Urinary bladder (tissue), 4 donors: ENCODE measurements around the gene KIAA1958. TPM values are rescaled to one million over a fixed set of nuclear protein-coding genes. Genes with fewer than 3 reads are reported as not detected.

Experiments
- DNase-seq: peaks from one replicate; pipeline ENCODE4 v3.0.0-alpha.2; 2015; ENCODE audit errors: extremely low spot score
- H3K27ac ChIP-seq: one replicate; pipeline ENCODE4 v1.5.1; 2013; ENCODE audit warnings: low read depth, mild to moderate bottlenecking, moderate library complexity
- H3K36me3 ChIP-seq: one replicate; pipeline ENCODE4 v1.6.1; 2013; ENCODE audit warnings: mild to moderate bottlenecking, moderate library complexity; ENCODE audit not compliant: insufficient read depth
- H3K4me1 ChIP-seq: one replicate; pipeline ENCODE4 v1.6.1; 2013; ENCODE audit warnings: mild to moderate bottlenecking, moderate library complexity; ENCODE audit not compliant: insufficient read depth
- H3K4me3 ChIP-seq: one replicate; pipeline ENCODE4 v1.5.1; 2013; ENCODE audit warnings: low read depth, low read length
- WGBS: extraction: QIAGEN DNeasy Blood & Tissue Kit; methylation state at CpG from one replicate; pipeline ENCODE4 v1.1.7; 2013; 5-methylcytosine and 5-hydroxymethylcytosine counted together
- polyA plus RNA-seq: library from polyadenylated mRNA; stranded (reverse); fragments of 200-250 nt; gene quantifications from one replicate; pipeline ENCODE4 v1.2.3, GENCODE V29; 2013
- total RNA-seq: library from RNA; depleted of rRNA; stranded (reverse); fragments of >200 nt; gene quantifications from one replicate; pipeline ENCODE4 v1.2.3, GENCODE V29; 2014
- donor health status: healthy with polysubstance abuse.
- donor health status: healthy.

KIAA1958 gene
- total and polyA plus RNA-seq, 2 donors = 1.3 to 11.3 TPM

GRCh38 chr9:112475318-112475717 lies 11.3 kb upstream of the KIAA1958 start:
- 99% methylated on average over 1 of the region's 1 CpG for WGBS
- no peak for DNase-seq
- Histone ChIP-seq H3K4me1 (no peaks in the 10 kb centered on the region), H3K4me3 (no peak overlapping the region), H3K36me3 (peaks cover 3% of the 10 kb centered on the region), H3K27ac (no peak overlapping the region)

DNA sequence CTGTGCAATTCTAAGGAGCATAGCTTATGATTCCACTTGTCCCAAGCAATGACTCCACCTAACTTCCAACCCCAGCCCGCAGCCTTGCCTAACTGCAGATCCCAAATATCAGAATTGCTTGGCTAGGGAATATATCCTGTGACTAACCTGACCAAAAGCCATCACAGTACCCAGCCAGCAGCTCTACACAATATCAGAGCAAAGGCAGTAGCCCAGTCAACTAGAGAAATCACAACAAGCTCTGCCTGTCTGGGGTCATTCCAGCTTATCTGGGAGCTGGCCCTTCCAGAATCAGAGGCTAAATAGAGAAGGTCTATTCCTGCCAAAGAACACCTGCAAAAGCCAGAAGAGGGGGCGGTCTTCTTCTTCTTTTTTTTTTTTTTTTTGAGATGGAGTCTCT lies 9.3 kb upstream of the KIAA1958 start:
- 97% methylated on average over 2 of the region's 2 CpGs for WGBS
- H3K4me3 ChIP-seq = no peak overlapping the region
- DNase-seq = no peak
- peaks cover 3% of the 10 kb centered on the region for H3K36me3 ChIP-seq
- no peaks in the 10 kb centered on the region for H3K4me1 ChIP-seq
- no peak overlapping the region for H3K27ac ChIP-seq

GRCh38 chr9:112479221-112479620 lies 7.4 kb upstream of the KIAA1958 start:
- Histone ChIP-seq H3K27ac (no peak overlapping the region), H3K36me3 (no peaks in the 10 kb centered on the region), H3K4me1 (no peaks in the 10 kb centered on the region), H3K4me3 (no peak overlapping the region)
- no peak for DNase-seq

DNA sequence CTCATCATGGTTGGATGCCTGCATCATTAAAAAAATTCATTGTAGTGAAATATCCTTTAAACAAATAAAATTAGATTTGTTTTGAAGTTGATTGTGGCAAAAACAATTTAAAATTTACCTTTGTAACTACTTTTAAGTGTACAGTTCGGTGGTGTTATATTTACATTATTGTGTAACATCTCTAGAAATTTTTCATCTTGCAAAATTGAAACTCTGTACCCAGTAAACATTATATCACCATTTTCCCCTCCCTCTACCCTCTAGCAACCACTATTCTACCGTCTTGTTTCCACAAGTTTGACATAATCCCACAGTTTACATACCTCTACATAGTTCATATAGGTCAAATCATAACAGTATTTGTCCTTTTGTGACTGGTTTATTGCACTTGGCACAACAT lies 2.0 kb upstream of the KIAA1958 start:
- no peak for DNase-seq
- 72% methylated on average over 2 of the region's 2 CpGs for WGBS
- H3K27ac ChIP-seq = no peak overlapping the region
- H3K4me1 ChIP-seq = no peaks in the 10 kb centered on the region
- H3K36me3 ChIP-seq = no peaks in the 10 kb centered on the region
- H3K4me3 ChIP-seq = no peak overlapping the region

DNA sequence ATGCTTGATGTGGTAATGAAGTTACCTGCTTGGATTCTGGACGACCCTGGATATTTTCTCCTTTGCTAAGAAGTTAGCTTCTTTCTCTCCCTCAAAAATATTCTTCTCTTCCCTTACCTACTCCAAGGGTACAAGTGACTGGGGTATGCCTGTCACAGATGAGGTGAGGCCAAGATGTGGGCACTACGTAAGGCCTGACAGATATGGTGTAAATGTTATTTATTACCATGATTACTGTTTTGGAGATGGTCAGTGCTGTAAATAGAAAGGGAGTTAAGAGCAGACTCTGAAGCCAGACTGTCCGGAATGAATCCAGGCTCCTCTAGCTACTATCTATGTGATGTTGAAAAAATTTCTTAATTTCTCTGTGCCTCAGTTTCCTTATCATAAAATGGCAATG lies 1.1 kb upstream of the KIAA1958 start:
- Histone ChIP-seq H3K4me3 (no peak overlapping the region), H3K36me3 (no peaks in the 10 kb centered on the region), H3K4me1 (no peaks in the 10 kb centered on the region), H3K27ac (no peak overlapping the region)
- DNase-seq = no peak
- 74% methylated on average over 3 of the region's 3 CpGs for WGBS

DNA sequence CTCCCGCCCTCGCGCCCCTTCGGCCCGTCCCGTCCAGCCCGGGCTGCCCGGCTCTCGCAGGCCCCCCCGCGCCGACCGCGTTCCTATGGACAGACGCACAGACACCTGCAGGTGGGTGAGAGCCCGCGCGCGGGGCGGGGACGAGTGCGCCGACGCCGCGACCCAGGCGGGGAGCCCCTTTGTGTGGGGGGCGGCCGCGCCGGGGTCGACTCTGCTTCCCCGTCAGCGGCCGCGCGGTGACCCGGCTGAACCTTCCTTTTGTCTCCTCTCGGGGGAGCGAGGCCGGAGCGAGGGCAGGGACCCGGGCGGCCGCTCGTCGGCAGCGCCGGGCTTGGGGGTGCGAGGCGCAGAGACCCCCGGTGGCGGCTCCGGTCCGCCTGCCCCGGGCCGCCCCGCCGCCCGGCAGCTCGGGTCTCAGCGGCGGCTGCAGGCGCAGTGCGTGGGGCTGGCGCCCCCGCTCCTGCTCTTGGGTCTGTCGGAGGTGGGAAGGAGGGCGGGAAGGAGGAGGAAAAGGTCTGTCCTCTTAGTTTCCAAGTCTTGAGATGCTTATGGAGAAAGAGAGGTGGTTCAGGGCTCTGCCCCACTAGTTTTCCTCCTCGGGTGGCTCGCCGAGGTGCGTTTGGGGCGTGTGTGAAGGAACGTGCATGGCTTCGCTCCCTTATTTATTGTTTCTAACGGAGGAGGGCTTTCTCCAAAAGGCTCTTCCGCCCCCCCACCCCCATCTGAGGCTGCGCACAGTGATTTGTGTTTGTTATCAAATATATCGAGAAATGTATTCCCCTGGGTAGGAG lies 576 bp downstream of the KIAA1958 start:
- under 1% methylated on average over 80 of the region's 80 CpGs for WGBS
- DNase-seq = no peak
- Histone ChIP-seq H3K4me1 (no peaks in the 10 kb centered on the region), H3K36me3 (no peaks in the 10 kb centered on the region), H3K4me3 (peak overlapping the region; percentile 95), H3K27ac (no peak overlapping the region)

DNA sequence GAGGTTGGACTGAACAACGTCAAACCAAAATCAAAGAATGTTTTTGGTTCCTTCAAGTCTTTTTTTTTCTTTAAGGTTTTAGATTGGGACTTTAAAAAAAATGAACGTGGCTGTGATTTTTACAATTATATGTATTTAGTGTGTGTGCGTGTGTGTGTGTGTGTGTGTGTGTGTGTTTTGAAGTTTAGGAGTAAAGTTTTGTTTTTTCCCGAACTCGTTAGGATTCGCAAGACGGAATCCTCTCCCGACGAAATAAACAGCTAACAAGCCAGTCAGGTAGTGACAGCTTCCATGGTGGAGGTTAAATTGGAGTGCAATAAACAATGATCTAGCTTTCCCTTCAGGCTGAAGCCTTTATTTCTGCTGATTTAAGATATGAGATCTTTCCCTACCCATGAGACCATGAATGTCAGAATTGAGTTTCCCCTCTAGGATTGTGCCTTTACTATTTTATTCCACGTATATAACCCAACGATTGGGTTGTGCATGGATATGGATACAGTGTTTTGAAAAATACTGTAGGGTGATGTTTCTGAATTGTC lies 1.2 kb downstream of the KIAA1958 start:
- Histone ChIP-seq H3K36me3 (no peaks in the 10 kb centered on the region), H3K4me3 (peak overlapping the region; percentile 95), H3K27ac (no peak overlapping the region), H3K4me1 (no peaks in the 10 kb centered on the region)
- WGBS = 17% methylated on average over 11 of the region's 11 CpGs
- no peak for DNase-seq

GRCh38 chr9:112489039-112489546 lies 2.5 kb downstream of the KIAA1958 start:
- H3K36me3 ChIP-seq = no peaks in the 10 kb centered on the region
- H3K27ac ChIP-seq = no peak overlapping the region
- no peaks in the 10 kb centered on the region for H3K4me1 ChIP-seq
- 76% methylated on average over 5 of the region's 5 CpGs for WGBS
- DNase-seq = no peak
- no peak overlapping the region for H3K4me3 ChIP-seq

- WGBS = 74% methylated on average over 4 of the region's 4 CpGs
- Histone ChIP-seq H3K4me3 (no peak overlapping the region), H3K27ac (no peak overlapping the region), H3K4me1 (no peaks in the 10 kb centered on the region), H3K36me3 (no peaks in the 10 kb centered on the region)
- DNase-seq = no peak
Observed at GRCh38 chr9:112489876-112490666, 3.4 kb downstream of the KIAA1958 start.

DNA sequence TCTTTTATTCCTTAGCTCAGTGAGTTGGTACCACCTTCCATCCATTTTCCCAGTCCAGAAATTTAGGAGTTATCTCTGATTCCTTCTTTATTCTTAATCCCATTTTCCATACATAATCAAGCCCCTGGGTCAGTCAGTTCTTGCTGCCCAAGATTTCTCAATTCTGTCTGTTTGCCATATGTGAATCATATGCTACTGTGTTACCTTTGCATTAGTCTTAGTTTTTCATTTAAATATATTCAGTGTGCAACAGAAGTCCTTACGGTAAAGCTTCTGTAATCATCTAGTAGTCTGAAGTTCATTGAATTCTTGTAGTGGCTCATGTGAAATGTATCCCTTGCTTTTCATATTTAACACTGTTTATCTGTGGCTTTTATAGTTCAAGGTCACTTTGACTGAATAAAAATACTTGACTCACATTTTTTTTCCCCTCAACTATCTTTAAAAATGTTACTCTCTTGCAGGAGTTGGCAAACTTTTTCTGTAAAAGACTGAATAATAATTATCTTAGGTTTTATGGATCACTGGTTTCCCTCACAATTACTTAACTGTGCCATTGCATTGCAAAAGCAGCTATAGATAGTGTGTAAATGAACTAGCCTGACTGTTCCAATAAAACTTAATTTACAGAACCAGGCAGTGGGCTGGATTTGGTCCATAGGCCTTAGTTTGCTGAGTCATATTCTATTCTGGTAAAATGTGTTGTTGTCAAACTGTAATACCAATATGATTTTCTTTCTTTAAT lies 6.9 kb downstream of the KIAA1958 start:
- no peaks in the 10 kb centered on the region for H3K36me3 ChIP-seq
- no peak overlapping the region for H3K27ac ChIP-seq
- 93% methylated on average over 1 of the region's 1 CpG for WGBS
- no peak for DNase-seq
- H3K4me1 ChIP-seq = no peaks in the 10 kb centered on the region
- no peak overlapping the region for H3K4me3 ChIP-seq

- WGBS = 100% methylated on average over 1 of the region's 1 CpG
- H3K27ac ChIP-seq = no peak overlapping the region
- H3K4me3 ChIP-seq = no peak overlapping the region
- H3K4me1 ChIP-seq = no peaks in the 10 kb centered on the region
- no peak for DNase-seq
- H3K36me3 ChIP-seq = no peaks in the 10 kb centered on the region
Observed at GRCh38 chr9:112494153-112494552, 7.5 kb downstream of the KIAA1958 start.

- 87% methylated on average over 4 of the region's 4 CpGs for WGBS
Observed at GRCh38 chr9:112495614-112496013, 9.0 kb downstream of the KIAA1958 start.

DNA sequence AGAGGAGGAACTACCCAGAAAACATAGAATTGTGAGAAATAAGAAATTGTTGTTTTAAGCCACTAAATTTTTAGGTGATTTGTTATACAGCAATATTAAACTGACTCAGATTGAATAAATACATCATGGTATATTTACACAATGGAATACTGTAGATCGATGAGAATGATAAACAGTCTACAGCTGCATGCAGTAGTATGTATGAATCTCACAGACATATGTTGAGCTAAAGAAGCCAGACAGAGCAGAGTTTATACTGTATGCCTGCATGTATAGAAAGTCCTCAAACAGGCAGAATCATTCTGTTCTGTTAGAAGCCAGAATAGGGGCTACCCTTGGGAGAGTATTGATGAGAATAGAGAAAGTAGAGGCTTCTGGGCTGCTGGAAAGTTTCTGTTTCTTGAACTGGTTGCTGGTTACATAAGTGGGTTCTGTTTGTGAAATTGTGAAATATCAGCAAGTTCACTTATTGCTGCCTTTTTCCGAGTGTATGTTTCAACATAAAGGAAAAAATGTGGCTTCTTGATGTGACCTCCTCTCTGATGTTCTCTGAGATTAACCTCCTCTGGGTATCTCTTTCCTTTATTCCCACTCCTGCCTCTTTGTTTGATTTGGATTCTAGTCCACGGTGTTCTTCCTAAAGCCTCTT lies 9.6 kb downstream of the KIAA1958 start:
- H3K4me1 ChIP-seq = no peaks in the 10 kb centered on the region

More at GRCh38 chr9:112495614-112496013, 9.0 kb downstream of the KIAA1958 start:
- H3K4me3 ChIP-seq = no peak overlapping the region
- DNase-seq = no peak
- no peaks in the 10 kb centered on the region for H3K4me1 ChIP-seq
- no peaks in the 10 kb centered on the region for H3K36me3 ChIP-seq
- H3K27ac ChIP-seq = no peak overlapping the region

More for the DNA sequence above, 9.6 kb downstream of the KIAA1958 start:
- H3K36me3 ChIP-seq = no peaks in the 10 kb centered on the region
- DNase-seq = no peak
- H3K4me3 ChIP-seq = no peak overlapping the region
- 66% methylated on average over 3 of the region's 3 CpGs for WGBS
- H3K27ac ChIP-seq = no peak overlapping the region
